Duodenal mucosa (tissue), 2 donors: Measurements from ENCODE around the gene MFN2.

Experiments used
- H3K27ac ChIP-seq: one replicate; pipeline ENCODE4 v1.7.0; 2013; ENCODE audit warnings: low read depth, low read length
- H3K27me3 ChIP-seq, 2 donors: one replicate each; pipeline ENCODE4 v1.7.0; 2013; ENCODE audit warnings: low read length in 2 of 2, control low read depth in 1 of 2; ENCODE audit not compliant: insufficient read depth in 2 of 2, control insufficient read depth in 1 of 2
- H3K36me3 ChIP-seq, 2 donors: one replicate each; pipeline ENCODE4 v1.7.0; 2013; ENCODE audit warnings: low read length in 2 of 2, control low read depth in 1 of 2; ENCODE audit not compliant: insufficient read depth in 2 of 2, control insufficient read depth in 1 of 2
- H3K4me1 ChIP-seq, 2 donors: one replicate each; pipeline ENCODE4 v1.7.0; 2013; ENCODE audit warnings: low read length in 2 of 2, control low read depth in 1 of 2; ENCODE audit not compliant: insufficient read depth in 2 of 2, control insufficient read depth in 1 of 2
- H3K4me3 ChIP-seq, 2 donors: one replicate each; pipeline ENCODE4 v1.7.0; 2013; ENCODE audit warnings: low read length in 2 of 2, low read depth in 1 of 2
- H3K9ac ChIP-seq, 2 donors: one replicate each; pipeline ENCODE4 v1.7.0; 2013; ENCODE audit warnings: low read length in 2 of 2, low read depth in 1 of 2
- H3K9me3 ChIP-seq, 2 donors: one replicate each; pipeline ENCODE4 v1.7.0; 2013; ENCODE audit warnings: low read length in 2 of 2, control low read depth in 1 of 2; ENCODE audit not compliant: control insufficient read depth in 1 of 2

MFN2 gene

DNA sequence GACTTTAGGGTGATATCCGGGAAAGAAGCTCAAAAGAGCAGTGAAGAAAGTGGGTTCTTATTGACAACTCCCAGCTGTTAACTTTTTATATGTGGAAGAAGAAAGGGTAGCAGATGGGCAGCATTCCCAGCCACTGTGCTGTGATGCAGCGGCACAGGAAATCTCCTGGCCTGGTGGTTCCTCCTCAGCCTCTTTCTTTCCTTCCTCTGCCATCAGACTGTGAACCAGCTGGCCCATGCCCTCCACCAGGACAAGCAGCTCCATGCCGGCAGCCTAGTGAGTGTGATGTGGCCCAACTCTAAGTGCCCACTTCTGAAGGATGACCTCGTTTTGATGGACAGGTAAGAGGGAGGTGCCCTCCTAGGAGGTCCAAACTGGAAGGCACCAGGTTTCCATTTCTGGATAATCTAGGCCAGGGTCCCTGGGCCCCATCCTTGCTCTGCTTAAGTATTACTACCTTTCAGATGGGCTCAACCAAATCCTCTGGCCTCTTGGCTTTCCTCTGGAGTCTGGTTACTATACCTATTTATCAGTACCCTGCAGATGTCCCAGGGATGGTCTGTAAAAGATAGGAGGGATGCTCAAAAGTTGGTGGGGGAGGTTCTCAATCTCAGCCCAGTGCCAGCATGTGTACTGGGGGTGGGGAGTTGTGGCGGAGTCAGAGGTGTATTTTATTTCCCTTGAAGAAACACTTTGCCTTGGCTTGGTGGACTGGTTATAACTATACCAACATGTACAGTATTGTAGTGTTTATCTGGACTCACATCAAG lies 17.0 kb downstream of the MFN2 start:
- peaks cover 50 to 80% of the 10 kb centered on the region in 2 donors for H3K36me3 ChIP-seq
- no peaks in the 10 kb centered on the region for H3K27me3 ChIP-seq
- no peak overlapping the region for H3K4me3 ChIP-seq
- H3K4me1 ChIP-seq = no peaks in the 10 kb centered on the region
- no peak overlapping the region for H3K9ac ChIP-seq
- H3K9me3 ChIP-seq = no peaks in the 10 kb centered on the region
- H3K27ac ChIP-seq = no peak overlapping the region

DNA sequence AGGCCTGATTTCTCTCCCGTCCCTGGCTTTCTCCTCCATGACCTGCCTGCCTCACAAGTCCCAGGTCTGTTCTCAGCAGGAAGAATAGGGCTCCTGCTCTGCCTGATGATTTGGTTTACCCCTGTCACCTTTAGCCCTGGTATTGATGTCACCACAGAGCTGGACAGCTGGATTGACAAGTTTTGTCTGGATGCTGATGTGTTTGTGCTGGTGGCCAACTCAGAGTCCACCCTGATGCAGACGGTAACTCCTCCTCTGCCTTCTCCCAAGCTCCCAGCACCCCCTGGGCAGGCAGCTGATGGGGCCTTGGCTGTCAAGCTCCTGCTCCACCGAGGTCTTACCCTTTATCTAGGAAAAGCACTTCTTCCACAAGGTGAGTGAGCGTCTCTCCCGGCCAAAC lies 18.4 kb downstream of the MFN2 start:
- Histone ChIP-seq H3K4me1 (no peaks in the 10 kb centered on the region), H3K9me3 (no peaks in the 10 kb centered on the region), H3K36me3 (peaks cover 56 to 81% of the 10 kb centered on the region in 2 donors)

DNA sequence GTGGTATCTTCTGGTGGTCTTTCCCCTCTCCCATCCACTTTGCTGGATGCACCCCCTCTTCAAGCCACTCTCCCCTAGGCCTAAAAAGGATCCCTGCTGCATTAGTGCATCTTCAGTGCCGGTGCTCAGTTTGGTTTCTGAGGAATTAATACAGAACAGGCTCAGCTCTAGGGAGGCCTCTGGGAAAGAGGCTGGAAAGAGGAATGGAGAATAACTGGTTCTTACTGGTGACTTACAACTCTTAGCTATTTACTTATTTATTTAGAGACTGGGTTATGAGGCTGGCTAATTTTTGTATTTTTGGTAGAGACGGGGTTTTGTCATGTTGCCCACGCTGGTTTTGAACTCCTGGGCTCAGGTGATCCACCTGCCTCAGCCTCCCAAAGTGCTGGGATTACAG lies 19.0 kb downstream of the MFN2 start:
- peaks cover 59 to 82% of the 10 kb centered on the region in 2 donors for H3K36me3 ChIP-seq
- H3K27me3 ChIP-seq = no peaks in the 10 kb centered on the region
- H3K27ac ChIP-seq = no peak overlapping the region
- no peak overlapping the region for H3K4me3 ChIP-seq
- H3K9me3 ChIP-seq = no peaks in the 10 kb centered on the region
- H3K9ac ChIP-seq = no peak overlapping the region
- H3K4me1 ChIP-seq = no peaks in the 10 kb centered on the region

More for the DNA sequence above, 18.4 kb downstream of the MFN2 start:
- Histone ChIP-seq H3K27ac (no peak overlapping the region), H3K9ac (no peak overlapping the region), H3K4me3 (no peak overlapping the region), H3K27me3 (no peaks in the 10 kb centered on the region)

DNA sequence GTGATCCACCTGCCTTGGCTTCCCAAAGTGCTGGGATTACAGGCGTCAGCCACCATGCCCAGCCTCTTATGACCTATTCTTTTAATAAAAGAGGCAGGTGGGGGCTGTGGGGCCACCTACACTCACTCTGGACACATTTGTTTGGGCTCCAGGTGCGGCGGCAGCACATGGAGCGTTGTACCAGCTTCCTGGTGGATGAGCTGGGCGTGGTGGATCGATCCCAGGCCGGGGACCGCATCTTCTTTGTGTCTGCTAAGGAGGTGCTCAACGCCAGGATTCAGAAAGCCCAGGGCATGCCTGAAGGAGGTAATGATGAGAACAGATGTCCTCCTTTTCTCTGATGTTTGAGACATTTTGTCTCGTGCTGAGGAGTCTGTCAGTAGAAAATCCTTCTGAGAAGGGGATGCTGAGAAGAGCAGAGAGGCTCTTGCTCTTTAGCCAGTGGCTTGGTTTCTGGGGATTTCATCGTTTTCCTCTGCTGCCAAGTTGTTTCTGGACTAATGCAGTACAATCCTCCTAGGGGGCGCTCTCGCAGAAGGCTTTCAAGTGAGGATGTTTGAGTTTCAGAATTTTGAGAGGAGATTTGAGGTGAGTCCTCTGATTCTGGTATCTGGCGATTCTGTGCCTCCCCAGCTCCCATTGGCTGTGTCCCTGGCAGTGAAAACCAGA lies 21.1 kb downstream of the MFN2 start:
- H3K27ac ChIP-seq = no peak overlapping the region
- no peak overlapping the region for H3K4me3 ChIP-seq
- H3K9ac ChIP-seq = no peak overlapping the region
- no peaks in the 10 kb centered on the region for H3K9me3 ChIP-seq
- H3K4me1 ChIP-seq = no peaks in the 10 kb centered on the region
- H3K36me3 ChIP-seq = peaks cover 65 to 83% of the 10 kb centered on the region in 2 donors
- H3K27me3 ChIP-seq = no peaks in the 10 kb centered on the region

DNA sequence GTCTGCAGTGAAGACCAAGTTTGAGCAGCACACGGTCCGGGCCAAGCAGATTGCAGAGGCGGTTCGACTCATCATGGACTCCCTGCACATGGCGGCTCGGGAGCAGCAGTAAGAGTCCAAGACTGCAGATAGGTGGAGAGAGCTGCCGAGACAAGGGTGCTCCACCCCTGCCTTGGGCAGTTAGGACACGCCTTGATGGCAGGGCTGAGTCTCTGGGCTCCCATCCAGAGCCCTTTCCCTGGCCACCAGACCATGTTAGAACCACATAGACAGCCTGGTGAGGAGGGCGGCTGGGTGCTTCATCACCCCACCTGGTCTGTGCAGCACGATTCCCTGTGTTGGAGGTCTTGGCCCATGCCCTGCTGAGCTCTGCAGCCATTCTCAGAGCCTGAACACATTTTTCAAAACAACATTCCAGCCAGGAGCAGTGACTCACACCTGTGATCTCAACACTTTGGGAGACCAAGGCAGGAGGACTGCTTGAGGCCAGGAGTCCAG lies 21.8 kb downstream of the MFN2 start:
- Histone ChIP-seq H3K4me1 (no peaks in the 10 kb centered on the region), H3K9me3 (no peaks in the 10 kb centered on the region), H3K27ac (no peak overlapping the region), H3K36me3 (peaks cover 69 to 83% of the 10 kb centered on the region in 2 donors), H3K9ac (no peak overlapping the region), H3K4me3 (no peak overlapping the region), H3K27me3 (no peaks in the 10 kb centered on the region)

DNA sequence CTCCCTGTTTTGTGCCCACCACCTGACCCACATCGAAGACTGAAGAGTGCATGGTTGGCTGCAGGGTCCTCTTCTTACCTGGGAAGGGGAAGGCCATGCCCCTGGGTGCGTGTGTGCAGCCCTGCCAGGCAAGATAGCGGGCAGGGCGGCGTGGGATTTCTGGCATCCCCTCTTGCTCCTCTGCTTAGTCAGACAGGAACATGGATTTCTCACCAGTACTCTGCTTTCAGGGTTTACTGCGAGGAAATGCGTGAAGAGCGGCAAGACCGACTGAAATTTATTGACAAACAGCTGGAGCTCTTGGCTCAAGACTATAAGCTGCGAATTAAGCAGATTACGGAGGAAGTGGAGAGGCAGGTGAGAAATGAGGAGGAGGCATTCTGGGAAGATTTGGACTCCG lies 23.5 kb downstream of the MFN2 start:
- H3K36me3 ChIP-seq = peaks cover 64 to 80% of the 10 kb centered on the region in 2 donors
- H3K4me3 ChIP-seq = no peak overlapping the region
- no peak overlapping the region for H3K27ac ChIP-seq
- no peaks in the 10 kb centered on the region for H3K4me1 ChIP-seq
- no peak overlapping the region for H3K9ac ChIP-seq
- no peaks in the 10 kb centered on the region for H3K9me3 ChIP-seq
- no peaks in the 10 kb centered on the region for H3K27me3 ChIP-seq

DNA sequence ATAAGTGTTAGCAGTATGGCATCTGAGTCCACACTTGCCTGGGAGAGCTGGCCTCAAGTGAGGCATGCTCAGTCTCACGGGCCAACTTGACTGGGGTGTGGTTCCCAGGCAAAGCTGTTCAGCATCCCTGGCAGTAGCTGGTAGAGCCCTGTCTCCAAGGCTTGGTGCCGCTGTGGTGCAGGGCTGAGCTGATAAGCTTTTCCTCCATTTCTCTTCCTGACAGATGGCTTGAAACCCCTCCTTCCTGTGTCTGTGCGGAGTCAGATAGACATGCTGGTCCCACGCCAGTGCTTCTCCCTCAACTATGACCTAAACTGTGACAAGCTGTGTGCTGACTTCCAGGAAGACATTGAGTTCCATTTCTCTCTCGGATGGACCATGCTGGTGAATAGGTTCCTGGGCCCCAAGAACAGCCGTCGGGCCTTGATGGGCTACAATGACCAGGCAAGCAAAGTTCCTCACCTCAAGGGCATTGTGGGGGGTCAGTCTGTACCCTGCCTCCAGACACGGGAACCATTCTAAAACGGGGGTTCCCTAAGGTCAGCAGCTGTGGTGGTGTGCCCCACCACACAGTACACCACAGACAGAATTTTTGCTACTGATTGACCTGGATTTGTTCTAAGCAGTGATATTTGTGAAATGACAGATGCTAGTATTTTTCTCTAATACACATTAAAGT lies 25.4 kb downstream of the MFN2 start:
- H3K27ac ChIP-seq = no peak overlapping the region
- peaks cover 61 to 84% of the 10 kb centered on the region in 2 donors for H3K36me3 ChIP-seq
- no peak overlapping the region for H3K9ac ChIP-seq

DNA sequence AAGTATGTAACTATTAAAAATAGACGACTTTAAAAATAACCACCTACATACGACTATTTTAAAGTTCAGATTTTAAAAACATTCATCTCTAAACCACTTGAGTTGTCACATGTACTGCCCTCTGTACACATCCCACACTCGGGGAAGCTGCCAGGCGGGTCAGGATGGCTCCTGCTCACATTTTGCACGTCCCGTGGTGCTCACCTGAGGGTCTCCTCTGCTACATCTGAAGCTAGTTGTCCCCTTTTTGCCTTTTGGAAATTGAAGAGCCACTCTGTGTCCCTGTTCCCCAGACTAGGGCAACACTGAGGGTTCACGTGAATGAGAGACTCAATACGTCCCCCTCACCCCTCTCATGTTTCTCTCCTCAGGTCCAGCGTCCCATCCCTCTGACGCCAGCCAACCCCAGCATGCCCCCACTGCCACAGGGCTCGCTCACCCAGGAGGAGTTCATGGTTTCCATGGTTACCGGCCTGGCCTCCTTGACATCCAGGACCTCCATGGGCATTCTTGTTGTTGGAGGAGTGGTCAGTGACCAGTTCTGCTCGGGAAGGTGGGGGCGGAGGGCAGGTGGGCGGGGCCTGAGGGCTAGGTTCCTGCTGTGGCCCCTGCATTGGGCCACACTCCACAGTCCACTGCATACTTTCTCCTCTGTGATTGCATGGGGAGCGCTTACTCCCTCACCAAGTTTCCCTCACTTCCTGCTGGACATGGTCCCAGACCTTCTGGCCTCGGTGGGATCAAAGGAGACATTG lies 26.1 kb downstream of the MFN2 start:
- Histone ChIP-seq H3K9ac (no peak overlapping the region), H3K36me3 (peaks cover 61 to 86% of the 10 kb centered on the region in 2 donors), H3K9me3 (no peaks in the 10 kb centered on the region), H3K4me1 (no peaks in the 10 kb centered on the region), H3K27me3 (no peaks in the 10 kb centered on the region), H3K27ac (no peak overlapping the region), H3K4me3 (no peak overlapping the region)

More for the DNA sequence above, 25.4 kb downstream of the MFN2 start:
- Histone ChIP-seq H3K4me3 (no peak overlapping the region), H3K4me1 (no peaks in the 10 kb centered on the region), H3K27me3 (no peaks in the 10 kb centered on the region), H3K9me3 (no peaks in the 10 kb centered on the region)

DNA sequence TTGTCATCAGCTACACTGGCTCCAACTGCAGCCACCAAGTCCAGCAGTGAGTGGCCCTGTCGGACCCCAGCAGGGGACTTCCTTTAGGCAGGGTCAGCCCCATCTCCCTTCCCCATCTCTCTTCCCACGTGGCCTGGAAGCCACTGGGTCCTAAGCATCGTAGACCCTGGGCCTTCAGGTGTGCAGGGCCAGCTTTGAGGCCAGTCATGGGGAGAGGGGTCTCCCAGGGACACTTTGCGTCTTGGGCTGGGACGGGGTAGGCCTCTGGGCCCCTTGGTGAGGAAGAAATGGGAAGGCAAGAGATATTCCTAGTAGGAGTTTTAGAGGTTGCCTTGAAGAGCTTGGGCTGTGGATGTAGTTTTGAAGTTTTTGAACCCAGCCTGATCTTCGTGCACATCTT lies 27.0 kb downstream of the MFN2 start:
- no peak overlapping the region for H3K4me3 ChIP-seq
- H3K9ac ChIP-seq = no peak overlapping the region

More for the DNA sequence above, 27.0 kb downstream of the MFN2 start:
- H3K36me3 ChIP-seq = peaks cover 60 to 86% of the 10 kb centered on the region in 2 donors
- no peak overlapping the region for H3K27ac ChIP-seq
- H3K27me3 ChIP-seq = no peaks in the 10 kb centered on the region
- H3K4me1 ChIP-seq = no peaks in the 10 kb centered on the region
- H3K9me3 ChIP-seq = no peaks in the 10 kb centered on the region
